ENCODE results near the gene RIOX2.

RIOX2 gene

GRCh38 chr3:97952280-97952679 lies 20.0 kb downstream of the RIOX2 start:
- no peak for DNase-seq

- no peak for DNase-seq
Measured at GRCh38 chr3:97950360-97950759, 21.9 kb downstream of the RIOX2 start.

DNA sequence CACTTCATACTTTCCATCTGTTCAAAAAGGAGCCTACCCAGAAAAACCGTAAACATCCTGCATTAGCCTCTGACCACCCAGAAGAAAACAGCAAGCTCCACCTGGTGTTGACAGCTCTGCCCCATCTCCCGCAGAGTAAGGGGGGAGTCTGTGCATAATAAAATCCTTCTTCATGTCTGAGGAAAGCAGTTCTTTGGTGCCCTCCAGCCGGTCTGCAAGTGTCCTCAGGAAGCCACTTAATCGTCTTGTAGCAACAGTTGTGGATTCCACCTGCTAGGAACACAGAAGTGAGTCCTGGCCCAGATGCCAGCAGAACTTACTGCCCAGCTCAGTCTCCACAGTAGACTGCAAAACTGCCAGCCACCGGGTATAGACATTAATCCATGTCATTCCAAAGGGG lies 22.5 kb downstream of the RIOX2 start:
- no peak for DNase-seq

GRCh38 chr3:97949110-97949485 lies 23.1 kb downstream of the RIOX2 start:
- DNase-seq, result no peak

DNA sequence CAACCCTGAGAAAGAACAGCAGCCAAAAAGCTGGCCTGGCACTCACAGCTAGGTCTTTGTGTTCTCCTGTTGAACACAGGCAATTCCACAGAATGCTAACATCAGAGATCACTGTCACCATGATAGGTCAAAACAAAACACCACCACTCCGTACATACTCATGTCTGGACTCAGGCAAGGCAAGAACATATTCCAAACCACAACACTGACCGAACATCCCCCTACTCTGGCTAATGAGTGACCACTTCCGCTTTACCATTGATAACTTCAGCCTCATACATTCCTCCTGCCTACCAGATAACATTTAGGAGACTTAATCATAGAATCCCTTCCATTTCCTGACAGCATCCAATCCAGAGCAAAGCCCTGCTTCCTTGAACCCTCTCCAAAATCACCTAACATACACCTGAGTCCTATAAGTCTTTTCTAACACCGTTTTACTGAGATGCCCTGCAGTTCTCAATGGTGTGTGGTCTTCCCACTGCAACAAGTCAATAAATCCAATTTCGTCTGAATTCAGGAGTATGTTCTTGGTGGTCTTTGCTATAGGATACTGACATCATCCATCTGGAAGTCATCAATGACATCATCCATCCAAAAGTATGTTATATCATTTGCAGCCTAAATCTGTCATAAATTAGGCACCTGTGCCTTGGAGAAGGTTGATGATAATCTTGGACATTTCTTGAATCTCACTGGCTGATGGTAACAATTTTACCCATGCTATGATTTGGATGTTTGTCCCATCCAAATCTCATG lies 23.7 kb downstream of the RIOX2 start:
- no peak for DNase-seq

DNA sequence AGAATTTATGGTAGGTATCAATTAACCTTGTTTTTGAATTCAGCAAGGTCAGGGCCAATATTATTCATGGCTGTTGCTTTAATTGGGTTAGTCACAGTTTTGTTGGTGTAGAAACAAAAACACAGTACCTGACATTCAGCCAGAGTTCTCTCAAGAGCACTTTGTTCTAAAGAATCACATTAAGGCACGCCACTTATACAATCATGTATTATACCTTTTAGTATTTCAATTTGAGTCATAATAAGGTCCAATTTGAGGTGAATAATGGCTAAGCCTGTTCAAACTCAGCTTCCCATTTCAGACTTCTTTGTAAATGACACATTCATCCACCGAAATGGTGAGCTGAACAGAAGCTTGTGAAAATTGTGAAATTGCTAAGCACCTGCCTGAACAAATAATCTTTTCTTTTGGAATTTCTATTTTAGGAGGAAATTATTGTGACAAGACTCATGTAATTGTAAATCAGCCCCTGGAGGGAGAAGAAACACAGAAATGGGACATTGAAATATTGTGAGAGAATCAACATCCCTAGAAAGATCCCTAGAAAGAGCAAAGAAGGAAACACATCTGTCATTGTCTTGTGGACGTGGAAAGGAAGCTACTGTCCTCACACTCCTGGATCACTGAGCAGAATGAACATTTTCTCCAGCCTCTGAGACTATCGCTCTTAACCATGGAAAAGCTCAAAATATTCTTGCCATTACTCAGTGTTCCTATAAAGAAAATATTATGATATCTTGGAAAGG lies 29.3 kb downstream of the RIOX2 start:
- no peak for DNase-seq

DNA sequence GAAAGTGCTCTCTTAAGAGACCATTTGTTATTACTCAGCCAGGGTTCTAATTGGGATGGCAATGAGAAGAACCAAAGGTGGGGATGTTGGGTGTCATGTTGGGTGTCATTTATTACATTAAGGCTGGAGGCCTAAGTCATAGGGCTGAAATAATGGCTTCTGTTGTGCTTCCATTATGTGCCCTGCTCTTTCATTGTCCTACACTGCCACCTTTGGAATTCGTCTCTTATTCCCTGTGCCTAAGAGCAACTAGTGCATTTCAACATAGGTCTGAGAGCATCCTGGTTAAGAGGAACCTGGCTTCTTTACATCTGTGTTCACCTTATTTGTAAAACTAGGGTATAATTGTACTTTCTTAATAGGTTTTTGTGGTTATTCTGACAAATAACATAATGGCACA lies 32.2 kb downstream of the RIOX2 start:
- no peak for DNase-seq

- no peak for DNase-seq
Measured at GRCh38 chr3:97939401-97939800, 32.8 kb downstream of the RIOX2 start.

DNA sequence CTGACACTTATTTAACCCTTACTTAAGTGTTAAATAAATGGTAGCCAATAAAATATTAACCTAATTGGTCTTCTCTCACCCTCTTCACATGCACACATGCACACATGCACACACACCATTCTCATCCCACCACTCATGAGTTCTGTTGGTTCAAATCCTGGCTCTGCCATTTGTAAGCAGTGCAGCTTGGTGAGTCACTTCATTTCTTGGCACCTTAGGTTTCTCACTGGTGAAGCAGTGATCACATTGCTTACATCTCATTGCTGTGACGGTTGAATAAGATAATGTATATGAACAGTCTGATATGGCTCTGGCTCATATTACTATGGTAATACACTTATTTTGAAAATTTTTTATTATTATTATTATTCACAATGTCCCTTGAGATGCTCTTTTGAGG lies 33.8 kb downstream of the RIOX2 start:
- DNase-seq, result no peak

DNA sequence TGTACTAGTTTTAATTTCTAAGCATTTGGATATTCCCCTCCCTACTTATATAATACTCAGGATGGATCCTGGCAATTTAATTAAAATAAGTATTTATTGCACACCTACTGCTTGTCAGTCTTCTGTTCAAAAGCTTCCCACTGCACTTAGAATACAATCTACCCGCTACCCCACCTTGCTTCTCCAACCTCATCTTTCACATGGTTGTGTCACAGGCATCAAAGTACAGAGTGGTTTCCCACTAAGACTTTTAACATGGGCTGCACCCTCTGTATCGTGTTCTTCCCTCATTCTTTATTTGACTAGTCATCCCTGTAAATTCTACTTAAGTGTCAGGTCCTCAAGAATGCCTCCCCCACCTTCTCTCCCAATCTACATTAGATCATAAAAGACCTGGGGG lies 35.0 kb downstream of the RIOX2 start:
- DNase-seq, result peak; percentile 12

GRCh38 chr3:97935842-97936241 lies 36.4 kb downstream of the RIOX2 start:
- no peak for DNase-seq

GRCh38 chr3:97934980-97935695 lies 37.1 kb downstream of the RIOX2 start:
- DNase-seq, result no peak

- no peak for DNase-seq
Measured at GRCh38 chr3:97932387-97932801, 39.8 kb downstream of the RIOX2 start.

DNA sequence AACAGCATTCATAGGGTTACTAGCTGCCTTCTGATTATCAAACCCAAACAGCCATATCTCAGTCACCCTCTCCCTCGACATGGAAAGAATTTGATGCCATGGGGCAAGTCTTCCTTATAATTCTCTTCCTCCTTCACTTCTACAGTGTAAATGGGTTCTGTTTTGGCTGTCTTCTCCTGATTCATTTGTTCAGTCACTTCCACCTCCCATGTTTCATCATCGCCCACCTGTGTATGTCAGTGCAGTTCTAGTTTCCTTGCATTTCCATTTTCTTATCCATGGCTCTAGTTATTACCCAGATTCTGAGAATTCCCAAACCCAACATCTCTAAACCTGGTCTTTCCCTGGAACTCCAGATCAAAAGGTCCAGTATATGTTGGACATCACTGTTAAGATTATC lies 41.0 kb downstream of the RIOX2 start:
- no peak for DNase-seq

DNA sequence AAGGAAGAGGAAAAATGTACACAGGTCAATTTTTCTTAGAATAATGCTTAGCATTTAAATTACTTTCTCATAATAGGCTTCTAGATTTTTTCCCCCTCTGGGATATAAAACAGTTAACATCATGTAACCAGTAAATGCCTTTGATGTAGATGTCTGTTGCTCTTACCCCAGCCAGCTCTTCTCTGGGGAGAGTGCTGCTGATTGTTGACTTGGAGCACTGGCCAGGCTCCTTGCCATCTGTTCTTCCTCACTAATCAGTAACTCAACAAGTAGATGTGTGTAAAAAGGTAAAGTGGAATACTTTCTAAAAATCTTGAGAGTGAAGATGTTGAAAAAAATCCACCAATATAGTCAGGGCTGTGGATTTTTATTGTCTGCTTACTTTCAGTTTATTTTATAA lies 42.2 kb downstream of the RIOX2 start:
- no peak for DNase-seq

- no peak for DNase-seq
Measured at GRCh38 chr3:97928986-97929385, 43.2 kb downstream of the RIOX2 start.

DNA sequence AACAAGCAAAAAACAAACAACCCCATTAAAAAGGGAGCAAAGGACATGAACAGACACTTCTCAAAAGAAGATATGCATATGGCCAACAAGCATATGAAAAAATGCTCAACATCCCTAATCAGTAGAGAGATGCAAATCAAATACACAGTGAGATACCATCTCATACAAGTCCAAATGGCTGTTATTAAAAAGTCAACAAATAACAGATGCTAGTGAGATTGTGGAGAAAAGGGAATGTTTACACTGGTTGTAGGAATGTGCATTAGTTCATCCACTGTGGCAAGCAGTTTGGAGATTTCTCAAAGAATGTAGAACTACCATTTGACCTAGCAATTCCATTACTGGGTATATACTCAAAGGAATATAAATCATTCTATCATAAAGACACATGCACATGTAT lies 44.5 kb downstream of the RIOX2 start:
- no peak for DNase-seq

GRCh38 chr3:97917813-97918536 lies 54.3 kb downstream of the RIOX2 start:
- peak; percentile 21 for DNase-seq

- DNase-seq, result no peak
Measured at GRCh38 chr3:97916576-97916975, 55.7 kb downstream of the RIOX2 start.

- DNase-seq, result peak; percentile 8
Measured at GRCh38 chr3:97914388-97914787, 57.8 kb downstream of the RIOX2 start.

- no peak for DNase-seq
Measured at GRCh38 chr3:97911459-97911858, 60.8 kb downstream of the RIOX2 start.

GRCh38 chr3:97910931-97911351 lies 61.3 kb downstream of the RIOX2 start:
- DNase-seq, result no peak

Measured in fibroblast of skin of abdomen (primary cell).